Pancreas (tissue), 10 donors: ENCODE results near the gene AGBL5. TPM values are rescaled to one million over a fixed set of nuclear protein-coding genes. Genes with fewer than 3 reads are reported as not detected.

ENCODE experiments used
- ATAC-seq, 4 donors: fragments of 200-7000 bp; cut with Tn5 transposase; one replicate each; pipeline versions ENCODE4 v1.8.0 to v1.9.1; 2020; ENCODE audit warnings: mild to moderate bottlenecking in 4 of 4, moderate library complexity in 4 of 4
- DNase-seq, 6 donors: peaks; one replicate each; pipeline ENCODE4 v3.0.0-alpha.2; 2020
- FAIRE-seq: peaks from 2 replicates; lab custom pipeline; 2012; peaks lifted over from hg19 to GRCh38; lab: Jason Lieb, UNC
- H3K27ac ChIP-seq, 4 donors: fragments of 200-600 bp; sonication (generic); 1 replicate in 3 of 4; 2 replicates in 1 of 4; pipeline versions ENCODE4 v1.5.0 to v1.8.0; 2020
- H3K27me3 ChIP-seq, 4 donors: fragments of 200-600 bp; one replicate each; pipeline ENCODE4 v1.8.0; 2021
- H3K36me3 ChIP-seq, 3 donors: fragments of 200-600 bp; sonication (generic) in 1 of 3; one replicate each; pipeline versions ENCODE4 v1.5.0 to v1.8.0; 2020 to 2021
- H3K4me1 ChIP-seq, 3 donors: fragments of 200-600 bp; one replicate each; pipeline ENCODE4 v1.8.0; 2021
- H3K4me3 ChIP-seq, 4 donors: fragments of 200-600 bp; sonication (generic) in 2 of 4; one replicate each; pipeline versions ENCODE4 v1.5.0 to v1.8.0; 2020 to 2021
- H3K9me3 ChIP-seq, 4 donors: fragments of 200-600 bp; one replicate each; pipeline ENCODE4 v1.8.0; 2021
- WGBS, 2 donors: extraction: QIAGEN DNeasy Blood & Tissue Kit; methylation state at CpG; one replicate each; pipeline ENCODE4 v1.1.7; 2013; 5-methylcytosine and 5-hydroxymethylcytosine counted together
- intact Hi-C, 3 donors: fragments of 100-400 bp; cut with DNase I; formaldehyde crosslinking; loops; one replicate each; pipeline versions ENCODE4 v1.11.1 to v1.14.2; 2022
- polyA plus RNA-seq, 2 donors: library from polyadenylated mRNA; stranded (reverse); fragments of 200-250 nt; gene quantifications; one replicate each; pipeline ENCODE4 v1.2.3, GENCODE V29; 2013
- total RNA-seq, 6 donors: library from RNA; stranded (reverse); fragmentation: NEBNext Ultra II Directional in 4 of 6; extraction: Animal tissue kit (Norgen Biotek cat#: 25700) in 4 of 6; gene quantifications; one replicate each; pipeline versions ENCODE4 v1.2.1 to v1.2.4, GENCODE V29; 2021 to 2023
- TF ChIP-seq, protein P1 (sequence below), 4 donors: fragments of 200-600 bp; sonication (generic) in 3 of 4; IDR thresholded peaks; one replicate each; pipeline versions ENCODE4 v1.5.0 to v1.8.0; 2021; ENCODE audit warnings: antibody characterized with exemption in 4 of 4
- donor health status: healthy with polysubstance abuse.
- donor health status: DM: no; HTN: no; CAD: no; lungs with moderate emphysema.
- donor health status: DM: no; HTN: no; CAD: no.
- donor health status: control.
- donor health status: control.
- donor health status: Bipolar disorder and iron deficiency.
- donor health status: DM: yes; HTN: yes; CAD: no.
- donor health status: DM: no; HTN: no; CAD: no.
- donor health status: DM: no; HTN: no; CAD: no.
- donor health status: DM: yes; HTN: yes; CAD: no.

Gene AGBL5
- total and polyA plus RNA-seq, 8 donors: 8.2 to 15.5 (median 11.2) TPM

- intact Hi-C loops: loop anchor here in 1 of 3 donors (10.0 kb wide), 1 partner anchor 120 kb away; no protein-coding TSS in a partner anchor
- TF ChIP-seq, protein P1, sequence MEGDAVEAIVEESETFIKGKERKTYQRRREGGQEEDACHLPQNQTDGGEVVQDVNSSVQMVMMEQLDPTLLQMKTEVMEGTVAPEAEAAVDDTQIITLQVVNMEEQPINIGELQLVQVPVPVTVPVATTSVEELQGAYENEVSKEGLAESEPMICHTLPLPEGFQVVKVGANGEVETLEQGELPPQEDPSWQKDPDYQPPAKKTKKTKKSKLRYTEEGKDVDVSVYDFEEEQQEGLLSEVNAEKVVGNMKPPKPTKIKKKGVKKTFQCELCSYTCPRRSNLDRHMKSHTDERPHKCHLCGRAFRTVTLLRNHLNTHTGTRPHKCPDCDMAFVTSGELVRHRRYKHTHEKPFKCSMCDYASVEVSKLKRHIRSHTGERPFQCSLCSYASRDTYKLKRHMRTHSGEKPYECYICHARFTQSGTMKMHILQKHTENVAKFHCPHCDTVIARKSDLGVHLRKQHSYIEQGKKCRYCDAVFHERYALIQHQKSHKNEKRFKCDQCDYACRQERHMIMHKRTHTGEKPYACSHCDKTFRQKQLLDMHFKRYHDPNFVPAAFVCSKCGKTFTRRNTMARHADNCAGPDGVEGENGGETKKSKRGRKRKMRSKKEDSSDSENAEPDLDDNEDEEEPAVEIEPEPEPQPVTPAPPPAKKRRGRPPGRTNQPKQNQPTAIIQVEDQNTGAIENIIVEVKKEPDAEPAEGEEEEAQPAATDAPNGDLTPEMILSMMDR (IDR thresholded peaks at IDR 0.05): no peak
- H3K4me1 ChIP-seq: peaks cover 0 to 18% (median 0%) of the 10 kb centered on the region in 3 donors
Measured at GRCh38 chr2:27084297-27085061, 33.0 kb downstream of the AGBL5 start.

DNA sequence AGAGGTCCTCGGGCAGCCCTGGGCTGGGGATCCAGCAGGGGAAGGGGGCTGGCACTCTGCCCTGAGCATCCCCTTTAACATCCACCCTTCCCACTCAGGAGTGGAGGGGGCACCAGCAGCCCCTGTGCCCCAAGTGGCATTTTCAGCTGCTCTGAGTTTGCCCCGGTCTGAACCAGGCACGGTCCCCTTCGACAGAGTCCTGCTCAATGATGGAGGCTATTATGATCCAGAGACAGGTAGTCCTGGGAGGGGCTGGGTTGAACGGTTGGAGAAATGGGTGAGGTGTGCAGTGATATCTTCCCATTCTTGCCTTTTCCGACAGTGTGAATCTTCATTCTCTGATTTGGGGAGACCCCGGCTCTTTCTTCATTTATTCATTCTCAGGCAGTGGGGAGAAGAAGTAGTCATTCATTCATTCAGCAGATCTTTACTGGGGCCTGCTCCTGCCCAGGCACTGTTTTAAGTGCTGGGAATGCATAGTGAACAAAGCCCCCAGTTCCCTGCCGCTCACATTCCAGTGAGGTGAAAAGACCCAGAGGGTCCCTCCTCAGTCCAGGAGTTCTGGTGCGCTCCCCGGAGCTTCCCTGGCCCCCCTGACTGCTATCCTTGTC is 33.7 kb downstream of the AGBL5 start:
- Histone ChIP-seq H3K36me3 (no peaks in the 10 kb centered on the region), H3K27me3 (no peaks in the 10 kb centered on the region), H3K9me3 (no peaks in the 10 kb centered on the region), H3K4me1 (peaks cover 0 to 18% (median 0%) of the 10 kb centered on the region in 3 donors), H3K27ac (peak overlapping the region in 3 of 4 donors; percentile 66 to 83 (median 79)), H3K4me3 (peak overlapping the region in 3 of 4 donors; percentile 50 to 73 (median 58))
- DNase-seq: peak in 1 of 6 donors; percentile 65
- TF ChIP-seq, protein P1 (IDR thresholded peaks at IDR 0.05): no peak
- intact Hi-C loops: loop anchor here in 1 of 3 donors (10.0 kb wide), 1 partner anchor 120 kb away; no protein-coding TSS in a partner anchor
- ATAC-seq: no peak
- FAIRE-seq: no peak
- WGBS, 2 donors: 53 to 57% methylated on average over 10 of the region's 10 CpGs

More at GRCh38 chr2:27084297-27085061, 33.0 kb downstream of the AGBL5 start:
- no peaks in the 10 kb centered on the region for H3K27me3 ChIP-seq
- H3K36me3 ChIP-seq: no peaks in the 10 kb centered on the region
- DNase-seq (peak in 1 of 6 donors; percentile 63), FAIRE-seq (no peak), ATAC-seq (no peak)
- H3K4me3 ChIP-seq: no peak overlapping the region
- no peak overlapping the region for H3K27ac ChIP-seq
- WGBS, 2 donors: 82 to 86% methylated on average over 6 of the region's 6 CpGs
- H3K9me3 ChIP-seq: no peaks in the 10 kb centered on the region

GRCh38 chr2:27085673-27086089 is 34.2 kb downstream of the AGBL5 start:
- 0% methylated on average over 32 to 38 of the region's 38 CpGs for WGBS, 2 donors
- Histone ChIP-seq H3K4me3 (peak overlapping the region; percentile 40 to 73 (median 54)), H3K27me3 (no peaks in the 10 kb centered on the region), H3K36me3 (no peaks in the 10 kb centered on the region), H3K27ac (peak overlapping the region; percentile 66 to 83 (median 77)), H3K9me3 (no peaks in the 10 kb centered on the region), H3K4me1 (peaks cover 0 to 18% (median 0%) of the 10 kb centered on the region in 3 donors)
- TF ChIP-seq, protein P1 (IDR thresholded peaks at IDR 0.05): no peak
- FAIRE-seq: no peak
- peak; percentile 64 to 88 (median 80) for DNase-seq
- peak; percentile 44 to 64 (median 58) for ATAC-seq
- intact Hi-C loops: loop anchor here in 1 of 3 donors (10.0 kb wide), 1 partner anchor 121 kb away; no protein-coding TSS in a partner anchor

DNA sequence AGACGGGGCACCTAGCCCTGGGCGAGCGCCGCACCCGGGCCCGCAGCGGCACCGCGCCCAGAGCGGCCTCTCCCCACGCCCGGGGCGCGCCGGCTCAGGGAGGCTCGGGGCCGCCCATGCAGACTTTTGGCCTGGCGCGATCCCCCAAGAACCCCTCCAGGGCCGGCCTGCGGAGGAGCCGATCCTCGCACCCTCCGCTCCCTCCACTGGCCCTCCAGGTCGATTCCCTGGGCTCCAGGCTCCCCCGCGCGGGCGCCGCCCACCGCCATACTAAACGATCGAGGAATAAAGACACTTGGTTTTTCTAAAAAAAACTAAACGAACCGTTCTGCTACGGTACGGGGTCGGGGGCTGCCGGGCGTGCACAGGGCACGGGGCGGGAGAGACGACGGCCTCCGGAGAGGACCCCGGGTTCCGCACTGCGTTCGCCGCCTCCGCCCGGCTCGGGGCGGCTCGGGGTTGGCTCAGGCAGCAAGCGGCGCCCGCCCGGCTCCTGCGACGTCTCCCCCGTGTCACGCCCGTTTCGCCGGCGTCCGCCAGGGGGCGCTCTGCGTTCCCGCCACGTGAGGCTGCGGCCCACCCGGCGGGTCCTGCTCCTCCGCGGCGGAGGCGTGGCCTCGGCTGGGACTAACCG is 34.7 kb downstream of the AGBL5 start:
- TF ChIP-seq, protein P1 (IDR thresholded peaks at IDR 0.05): peak; percentile 81 to 97 (median 96)
- H3K4me3 ChIP-seq: peak overlapping the region; percentile 50 to 73 (median 56)
- no peaks in the 10 kb centered on the region for H3K27me3 ChIP-seq
- ATAC-seq (peak; percentile 87 to 95 (median 93)), DNase-seq (peak; percentile 93 to 100 (median 98)), FAIRE-seq (no peak)
- H3K4me1 ChIP-seq: peaks cover 0 to 17% (median 0%) of the 10 kb centered on the region in 3 donors
- intact Hi-C loops: loop anchor here in 1 of 3 donors (10.0 kb wide), 1 partner anchor 121 kb away; no protein-coding TSS in a partner anchor
- no peaks in the 10 kb centered on the region for H3K36me3 ChIP-seq
- H3K27ac ChIP-seq: peak overlapping the region; percentile 66 to 83 (median 77)
- no peaks in the 10 kb centered on the region for H3K9me3 ChIP-seq
- 1% methylated on average over 65 to 81 of the region's 81 CpGs for WGBS, 2 donors
